Lung (tissue), 12 donors: ENCODE data around the gene ACTL9. TPM values are rescaled to one million over a fixed set of nuclear protein-coding genes. Genes with fewer than 3 reads are reported as not detected.

Experiments
- ATAC-seq: fragments of 200-7000 bp; cut with Tn5 transposase; one replicate; pipeline ENCODE4 v1.9.1; 2020; ENCODE audit warnings: moderate number of reproducible peaks; ENCODE audit not compliant: insufficient read depth, low FRiP score
- DNase-seq, 3 donors: peaks; one replicate each; pipeline ENCODE4 v3.0.0-alpha.2; 2013 to 2017
- H3K27ac ChIP-seq, 2 donors: one replicate each; pipeline ENCODE4 v1.5.1; 2013; ENCODE audit warnings: mild to moderate bottlenecking in 2 of 2, moderate library complexity in 2 of 2, control low read depth in 1 of 2, inconsistent platforms in 1 of 2, low read depth in 1 of 2, low read length in 1 of 2
- H3K27me3 ChIP-seq, 3 donors: one replicate each; pipeline ENCODE4 v1.5.1; 2013; ENCODE audit warnings: low read length in 2 of 3; ENCODE audit not compliant: control insufficient read depth in 3 of 3, insufficient read depth in 3 of 3
- H3K36me3 ChIP-seq, 4 donors: one replicate each; pipeline ENCODE4 v1.5.1; 2013; ENCODE audit warnings: low read length in 4 of 4, mild to moderate bottlenecking in 1 of 4, moderate library complexity in 1 of 4; ENCODE audit not compliant: control insufficient read depth in 4 of 4, insufficient read depth in 4 of 4
- H3K4me1 ChIP-seq, 5 donors: one replicate each; pipeline ENCODE4 v1.5.1; 2013; ENCODE audit warnings: low read length in 5 of 5, mild to moderate bottlenecking in 2 of 5, moderate library complexity in 1 of 5; ENCODE audit not compliant: control insufficient read depth in 5 of 5, insufficient read depth in 5 of 5
- H3K4me3 ChIP-seq: one replicate; pipeline ENCODE4 v1.5.1; 2013; ENCODE audit warnings: mild to moderate bottlenecking, control low read depth, moderate library complexity
- H3K9ac ChIP-seq, 2 donors: one replicate each; pipeline ENCODE4 v1.5.1; 2013; ENCODE audit warnings: low read length in 2 of 2, control low read depth in 1 of 2; ENCODE audit not compliant: insufficient read depth in 1 of 2
- H3K9me3 ChIP-seq, 4 donors: one replicate each; pipeline ENCODE4 v1.5.1; 2013; ENCODE audit warnings: low read length in 3 of 4, mild to moderate bottlenecking in 1 of 4, moderate library complexity in 1 of 4; ENCODE audit not compliant: control insufficient read depth in 4 of 4, insufficient read depth in 3 of 4
- CTCF ChIP-seq: IDR thresholded peaks from 2 replicates; pipeline ENCODE4 v1.5.1; 2012; ENCODE audit warnings: mild to moderate bottlenecking; ENCODE audit errors: control extremely low read depth, extremely low read depth
- WGBS, 2 donors: extraction: QIAGEN DNeasy Blood & Tissue Kit; methylation state at CpG; one replicate each; pipeline ENCODE4 v1.1.7; 2013; 5-methylcytosine and 5-hydroxymethylcytosine counted together
- polyA plus RNA-seq, 2 donors: library from polyadenylated mRNA; stranded (reverse); fragments of 200-250 nt; gene quantifications; one replicate each; pipeline ENCODE4 v1.2.1, GENCODE V29; 2013
- total RNA-seq, 2 donors: library from RNA; depleted of rRNA in 1 of 2; stranded (reverse); fragments of >200 nt in 1 of 2; gene quantifications; one replicate each; pipeline ENCODE4 v1.2.1, GENCODE V29; 2014 to 2021
- donor health status: control.
- donor health status: control.
- donor health status: Bipolar disorder and iron deficiency.
- donor health status: healthy.
- donor health status: DM: yes; HTN: yes; CAD: no.

The ACTL9 gene
- total and polyA plus RNA-seq, 4 donors: not detected

- 89 to 90% methylated on average over 3 of the region's 3 CpGs for WGBS, 2 donors
- Histone ChIP-seq H3K4me1 (peaks cover 0 to 7% (median 0%) of the 10 kb centered on the region in 5 donors), H3K27me3 (no peaks in the 10 kb centered on the region), H3K9me3 (peaks cover 0 to 9% (median 0%) of the 10 kb centered on the region in 4 donors), H3K4me3 (no peak overlapping the region), H3K36me3 (no peaks in the 10 kb centered on the region), H3K27ac (no peak overlapping the region), H3K9ac (no peak overlapping the region)
- no peak for DNase-seq
- no peak for TF ChIP-seq CTCF
- no peak for ATAC-seq
Observed at GRCh38 chr19:8675066-8675465, 23.5 kb downstream of the ACTL9 start.

GRCh38 chr19:8673276-8673891 lies 25.2 kb downstream of the ACTL9 start:
- no peak overlapping the region for H3K4me3 ChIP-seq
- no peak overlapping the region for H3K9ac ChIP-seq
- H3K27ac ChIP-seq: no peak overlapping the region
- ATAC-seq: no peak
- 71 to 78% methylated on average over 6 of the region's 6 CpGs for WGBS, 2 donors
- TF ChIP-seq CTCF: no peak
- H3K9me3 ChIP-seq: peaks cover 0 to 7% (median 0%) of the 10 kb centered on the region in 4 donors
- no peaks in the 10 kb centered on the region for H3K27me3 ChIP-seq
- no peak for DNase-seq
- H3K4me1 ChIP-seq: peaks cover 0 to 7% (median 0%) of the 10 kb centered on the region in 5 donors
- no peaks in the 10 kb centered on the region for H3K36me3 ChIP-seq

GRCh38 chr19:8666814-8667405 lies 31.7 kb downstream of the ACTL9 start:
- Histone ChIP-seq H3K4me1 (peaks cover 0 to 3% (median 0%) of the 10 kb centered on the region in 5 donors), H3K36me3 (no peaks in the 10 kb centered on the region), H3K27me3 (no peaks in the 10 kb centered on the region), H3K27ac (no peak overlapping the region), H3K9me3 (no peaks in the 10 kb centered on the region), H3K4me3 (no peak overlapping the region), H3K9ac (no peak overlapping the region)
- no peak for TF ChIP-seq CTCF
- DNase-seq (no peak), ATAC-seq (no peak)
- WGBS, 2 donors: 49 to 60% methylated on average over 9 of the region's 9 CpGs
